Spleen (tissue), 7 donors: Measurements from ENCODE around the gene OSBPL10.

Experiments used
- POLR2AphosphoS5 ChIP-seq, 3 donors: sonication (generic); formaldehyde crosslinking; IDR thresholded peaks; one replicate each; pipeline ENCODE4 v1.5.1; 2017; ENCODE audit warnings: antibody characterized with exemption in 3 of 3
- TF ChIP-seq, protein P1 (sequence below), 11 experiments: fragments of 200-600 bp in 7 of 11; fragments of 450-650 bp in 4 of 11; sonication (generic) in 4 of 11; IDR thresholded peaks in 8 of 11; conservative IDR thresholded peaks in 3 of 11; 1 replicate in 7 of 11; 2 replicates in 4 of 11; pipeline versions ENCODE4 v1.4.0 to v1.8.0; 2016 to 2021; ENCODE audit warnings: antibody characterized with exemption in 11 of 11, inconsistent platforms in 4 of 11, mild to moderate bottlenecking in 1 of 11
- donor health status: DM: no; HTN: no; CAD: no; lungs with moderate emphysema.
- donor health status: DM: no; HTN: no; CAD: no.
- donor health status: DM: no; HTN: no; CAD: no.

DNA sequence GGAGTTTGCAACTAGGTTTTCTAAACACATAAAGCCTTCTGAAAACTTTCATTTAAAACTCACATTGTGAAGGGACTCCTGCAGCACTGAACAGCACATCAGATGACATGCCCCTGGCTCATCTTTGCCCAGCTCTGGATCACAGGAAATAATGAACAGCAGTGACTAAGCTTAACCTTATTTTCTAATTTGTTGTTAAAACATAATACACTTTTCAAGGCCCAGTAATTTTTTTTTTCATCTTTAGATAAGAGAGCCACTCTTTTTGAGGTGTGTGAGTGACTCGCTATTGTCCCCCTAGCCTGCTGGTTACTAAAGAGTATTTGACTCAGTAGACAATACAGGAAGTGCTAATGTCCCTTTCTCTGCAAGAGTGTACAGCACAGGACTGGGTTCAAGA is 204.0 kb downstream of the OSBPL10 start:
- TF ChIP-seq, protein P1, sequence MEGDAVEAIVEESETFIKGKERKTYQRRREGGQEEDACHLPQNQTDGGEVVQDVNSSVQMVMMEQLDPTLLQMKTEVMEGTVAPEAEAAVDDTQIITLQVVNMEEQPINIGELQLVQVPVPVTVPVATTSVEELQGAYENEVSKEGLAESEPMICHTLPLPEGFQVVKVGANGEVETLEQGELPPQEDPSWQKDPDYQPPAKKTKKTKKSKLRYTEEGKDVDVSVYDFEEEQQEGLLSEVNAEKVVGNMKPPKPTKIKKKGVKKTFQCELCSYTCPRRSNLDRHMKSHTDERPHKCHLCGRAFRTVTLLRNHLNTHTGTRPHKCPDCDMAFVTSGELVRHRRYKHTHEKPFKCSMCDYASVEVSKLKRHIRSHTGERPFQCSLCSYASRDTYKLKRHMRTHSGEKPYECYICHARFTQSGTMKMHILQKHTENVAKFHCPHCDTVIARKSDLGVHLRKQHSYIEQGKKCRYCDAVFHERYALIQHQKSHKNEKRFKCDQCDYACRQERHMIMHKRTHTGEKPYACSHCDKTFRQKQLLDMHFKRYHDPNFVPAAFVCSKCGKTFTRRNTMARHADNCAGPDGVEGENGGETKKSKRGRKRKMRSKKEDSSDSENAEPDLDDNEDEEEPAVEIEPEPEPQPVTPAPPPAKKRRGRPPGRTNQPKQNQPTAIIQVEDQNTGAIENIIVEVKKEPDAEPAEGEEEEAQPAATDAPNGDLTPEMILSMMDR (IDR thresholded peaks at IDR 0.05 in 8 of 11, conservative IDR thresholded peaks at IDR 0.05 in 3 of 11), result no peak
- no peak for TF ChIP-seq POLR2AphosphoS5 (IDR thresholded peaks at IDR 0.05)
